Esophagus (tissue), 2 donors: Measurements from ENCODE around the gene BOK. TPM values are rescaled to one million over a fixed set of nuclear protein-coding genes. Genes with fewer than 3 reads are reported as not detected.
"Not testable (repeated sequence)": the region's sequence is repeated elsewhere in the genome, so short reads cannot be mapped to it uniquely, and the experiment has no call there.

Experiments
- H3K27ac ChIP-seq, 2 donors: one replicate each; pipeline ENCODE4 v1.5.1; 2013; ENCODE audit warnings: low read depth in 2 of 2, mild to moderate bottlenecking in 2 of 2, inconsistent platforms in 1 of 2, low read length in 1 of 2, moderate library complexity in 1 of 2
- H3K27me3 ChIP-seq, 2 donors: one replicate each; pipeline ENCODE4 v1.6.1; 2013; ENCODE audit warnings: low read length in 2 of 2, control low read depth in 1 of 2, mild to moderate bottlenecking in 1 of 2; ENCODE audit not compliant: insufficient read depth in 2 of 2, control insufficient read depth in 1 of 2
- H3K36me3 ChIP-seq, 2 donors: one replicate each; pipeline ENCODE4 v1.6.1; 2013; ENCODE audit warnings: low read length in 1 of 2; ENCODE audit not compliant: control insufficient read depth in 2 of 2, insufficient read depth in 2 of 2
- H3K4me1 ChIP-seq, 2 donors: one replicate each; pipeline ENCODE4 v1.6.1; 2013; ENCODE audit warnings: low read length in 1 of 2; ENCODE audit not compliant: control insufficient read depth in 2 of 2, insufficient read depth in 2 of 2
- H3K4me3 ChIP-seq, 2 donors: one replicate each; pipeline ENCODE4 v1.5.1; 2013; ENCODE audit warnings: low read length in 2 of 2, mild to moderate bottlenecking in 2 of 2, low read depth in 1 of 2, moderate library complexity in 1 of 2
- H3K9me3 ChIP-seq, 2 donors: one replicate each; pipeline ENCODE4 v1.6.1; 2013; ENCODE audit warnings: mild to moderate bottlenecking in 2 of 2, low read depth in 1 of 2, low read length in 1 of 2, moderate library complexity in 1 of 2; ENCODE audit not compliant: control insufficient read depth in 2 of 2, insufficient read depth in 1 of 2
- WGBS, 2 donors: extraction: QIAGEN DNeasy Blood & Tissue Kit; methylation state at CpG; one replicate each; pipeline ENCODE4 v1.1.7; 2013; 5-methylcytosine and 5-hydroxymethylcytosine counted together
- polyA plus RNA-seq, 2 donors: library from polyadenylated mRNA; stranded (reverse); fragments of 200-250 nt; gene quantifications; one replicate each; pipeline ENCODE4 v1.2.3, GENCODE V29; 2013
- donor health status: healthy with polysubstance abuse.
- donor health status: Bipolar disorder and iron deficiency.

The BOK gene
- polyA plus RNA-seq, 2 donors = 29.8 to 38.7 TPM

DNA sequence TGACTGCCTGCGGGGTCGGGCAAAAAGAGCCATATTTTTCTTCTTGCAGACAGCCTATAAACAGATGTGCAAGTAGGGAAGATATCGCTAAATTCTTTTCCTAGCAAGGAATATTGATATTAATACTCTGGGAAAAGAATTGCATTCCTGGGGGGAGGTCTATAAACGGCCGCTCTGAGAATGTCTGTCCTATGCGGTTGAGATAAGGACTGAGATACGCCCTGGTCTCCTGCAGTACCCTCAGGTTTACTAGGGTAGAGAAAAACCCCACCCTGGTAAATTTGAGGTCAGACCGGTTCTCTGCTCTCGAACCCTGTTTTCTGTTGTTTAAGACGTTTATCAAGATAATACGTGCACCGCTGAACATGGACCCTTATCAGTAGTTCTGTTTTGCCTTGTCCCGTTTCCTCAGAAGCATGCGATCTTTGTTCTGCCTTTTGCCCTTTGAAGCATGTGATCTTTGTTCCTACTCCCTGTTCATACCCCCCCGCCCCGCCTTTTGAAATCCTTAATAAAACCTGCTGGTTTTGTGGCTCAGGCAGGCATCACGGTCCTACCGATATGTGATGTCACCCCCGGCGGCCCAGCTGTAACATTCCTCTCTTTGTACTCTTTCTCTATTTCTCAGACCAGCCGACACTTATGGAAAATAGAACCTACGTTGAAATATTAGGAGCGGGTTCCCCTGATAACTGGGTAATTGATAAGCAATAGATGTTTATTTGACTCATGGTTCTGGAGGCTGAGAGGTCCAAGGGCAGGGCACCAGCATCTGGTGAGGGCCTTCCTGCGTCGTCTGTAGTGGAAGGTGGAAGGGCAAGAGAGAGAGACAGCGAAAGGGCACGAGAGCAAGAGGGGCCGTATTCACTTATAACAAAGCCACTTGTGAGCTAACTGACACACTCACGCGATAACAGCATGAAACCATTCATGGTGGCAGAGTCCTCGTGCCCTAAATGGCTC, 32.4 kb upstream of the BOK start:
- 92 to 93% methylated on average over 31 of the region's 31 CpGs for WGBS, 2 donors

DNA sequence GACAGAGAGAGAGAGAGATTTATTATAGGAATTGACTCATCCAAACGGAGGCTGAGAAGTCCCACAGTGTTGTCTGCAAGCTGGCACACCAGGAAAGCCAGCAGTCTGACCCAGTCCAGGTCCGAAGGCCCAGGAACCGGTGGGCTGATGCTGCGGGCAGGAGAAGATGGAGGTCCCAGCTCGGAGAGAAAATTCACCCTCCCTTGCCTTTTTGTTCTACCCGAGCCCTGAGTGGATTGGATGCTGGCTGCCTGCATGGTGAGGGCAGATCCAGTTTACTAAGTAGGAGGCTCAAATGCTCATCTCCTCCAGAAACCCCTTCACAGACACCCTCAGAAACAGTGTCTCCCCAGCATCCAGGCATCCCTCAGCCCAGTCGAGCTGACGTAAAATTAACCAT, 28.0 kb upstream of the BOK start:
- H3K36me3 ChIP-seq = no peaks in the 10 kb centered on the region

More for the DNA sequence above, 32.4 kb upstream of the BOK start:
- H3K27ac ChIP-seq, H3K36me3 ChIP-seq, H3K27me3 ChIP-seq, H3K9me3 ChIP-seq, H3K4me3 ChIP-seq, H3K4me1 ChIP-seq: not testable (repeated sequence)

DNA sequence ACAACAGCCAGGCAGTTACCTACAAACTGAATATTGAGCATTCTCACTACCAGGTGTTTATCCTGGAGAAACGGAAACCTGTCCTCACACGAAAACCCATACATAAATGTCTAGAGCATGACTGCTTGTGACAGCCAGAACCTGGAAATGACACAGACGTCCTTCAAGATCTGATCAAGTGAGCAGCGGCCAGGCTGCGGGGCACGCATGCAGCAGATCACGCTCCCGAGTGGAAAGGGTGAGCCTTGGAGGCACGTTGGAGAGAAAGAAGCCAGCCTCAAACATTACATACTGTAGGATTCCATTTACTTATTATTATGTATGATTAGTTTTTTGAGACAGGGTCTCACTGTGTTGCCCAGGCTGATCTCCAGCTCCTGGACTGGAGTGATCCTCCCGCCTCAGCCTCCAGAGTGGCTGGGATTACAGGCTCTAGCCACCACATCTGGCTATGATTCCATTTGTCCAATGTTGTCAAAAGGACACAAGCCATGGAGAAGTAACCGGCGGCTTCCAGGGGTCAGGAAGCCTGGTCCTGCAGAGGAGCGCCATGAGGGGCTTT, 27.3 kb upstream of the BOK start:
- Histone ChIP-seq H3K27me3 (no peaks in the 10 kb centered on the region), H3K4me3 (no peak overlapping the region), H3K27ac (no peak overlapping the region), H3K36me3 (no peaks in the 10 kb centered on the region), H3K9me3 (peaks cover 0 to 2% of the 10 kb centered on the region in 2 donors), H3K4me1 (no peaks in the 10 kb centered on the region)
- 65 to 72% methylated on average over 13 of the region's 13 CpGs for WGBS, 2 donors

More for the DNA sequence above, 28.0 kb upstream of the BOK start:
- H3K27ac ChIP-seq = no peak overlapping the region
- WGBS, 2 donors = 68 to 69% methylated on average over 8 of the region's 8 CpGs
- H3K4me1 ChIP-seq = no peaks in the 10 kb centered on the region
- H3K4me3 ChIP-seq = no peak overlapping the region
- no peaks in the 10 kb centered on the region for H3K27me3 ChIP-seq
- H3K9me3 ChIP-seq = peaks cover 0 to 2% of the 10 kb centered on the region in 2 donors

DNA sequence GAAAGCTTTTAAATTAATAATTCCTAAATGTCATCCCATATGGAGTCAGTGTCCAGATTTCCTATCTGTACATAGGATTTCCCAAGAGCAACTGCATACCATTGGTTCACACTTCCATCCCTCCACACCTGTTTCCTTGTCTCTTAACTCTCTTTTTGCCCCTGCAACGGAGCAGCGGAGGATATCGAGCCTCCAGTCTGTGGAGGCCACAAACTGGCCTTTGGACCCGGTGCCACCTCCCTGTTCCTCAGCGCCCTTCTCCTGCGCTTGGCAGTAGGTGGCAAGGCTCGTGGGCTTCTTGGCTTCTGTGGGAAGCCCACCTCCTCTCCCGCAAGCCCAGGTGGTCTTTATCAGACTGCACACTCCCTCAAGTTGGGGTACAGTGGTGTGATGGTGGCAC, 26.4 kb upstream of the BOK start:
- no peak overlapping the region for H3K27ac ChIP-seq
- H3K4me1 ChIP-seq = no peaks in the 10 kb centered on the region
- H3K9me3 ChIP-seq = no peaks in the 10 kb centered on the region
- H3K36me3 ChIP-seq = no peaks in the 10 kb centered on the region
- H3K27me3 ChIP-seq = no peaks in the 10 kb centered on the region
- H3K4me3 ChIP-seq = no peak overlapping the region
- WGBS, 2 donors = 89 to 94% methylated on average over 8 of the region's 8 CpGs

DNA sequence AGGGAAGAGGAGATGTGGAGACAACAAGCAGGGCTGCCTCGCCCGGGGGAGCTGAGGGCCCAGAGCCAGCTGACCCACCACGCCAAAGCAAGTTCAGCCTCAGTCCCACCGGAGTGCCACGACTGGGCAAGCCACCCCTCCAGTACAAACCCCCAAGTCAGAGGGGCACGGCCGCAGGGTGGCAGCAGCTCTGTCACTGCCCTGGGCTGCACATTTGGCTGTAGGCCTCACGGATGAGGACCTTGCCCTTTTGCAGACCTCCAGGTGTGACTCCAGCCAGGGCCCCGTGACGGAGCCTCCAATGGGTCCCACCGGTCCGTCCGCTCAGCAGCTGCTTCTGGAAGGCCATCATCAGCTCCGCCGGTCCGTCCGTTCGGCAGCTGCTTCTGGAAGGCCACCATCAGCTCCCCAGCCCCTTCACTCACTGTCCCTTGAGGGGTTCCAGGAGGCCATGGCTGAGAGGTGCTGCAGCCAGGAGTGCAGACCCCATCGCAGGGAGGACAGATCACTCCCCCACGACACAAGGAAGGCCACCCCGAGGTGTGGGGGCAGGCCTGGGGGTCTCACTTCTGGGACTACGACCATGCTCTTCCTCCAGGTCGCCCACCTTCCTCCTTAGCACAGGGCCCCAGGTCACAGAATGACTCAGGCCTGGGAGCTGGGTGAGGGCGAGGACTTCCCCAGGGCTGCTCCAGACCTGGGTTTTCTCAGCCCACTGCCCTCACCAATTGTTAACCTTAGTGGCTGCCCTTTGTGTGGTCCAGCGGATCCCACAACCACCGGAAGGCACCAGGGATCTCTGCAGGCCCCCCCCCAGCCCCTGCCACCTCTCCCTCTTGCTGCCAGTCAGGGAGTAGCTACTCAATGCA, 25.6 kb upstream of the BOK start:
- H3K36me3 ChIP-seq = no peaks in the 10 kb centered on the region
- no peaks in the 10 kb centered on the region for H3K4me1 ChIP-seq
- 87% methylated on average over 26 of the region's 26 CpGs for WGBS, 2 donors
- H3K27ac ChIP-seq = no peak overlapping the region
- H3K4me3 ChIP-seq = no peak overlapping the region
- no peaks in the 10 kb centered on the region for H3K27me3 ChIP-seq
- no peaks in the 10 kb centered on the region for H3K9me3 ChIP-seq

DNA sequence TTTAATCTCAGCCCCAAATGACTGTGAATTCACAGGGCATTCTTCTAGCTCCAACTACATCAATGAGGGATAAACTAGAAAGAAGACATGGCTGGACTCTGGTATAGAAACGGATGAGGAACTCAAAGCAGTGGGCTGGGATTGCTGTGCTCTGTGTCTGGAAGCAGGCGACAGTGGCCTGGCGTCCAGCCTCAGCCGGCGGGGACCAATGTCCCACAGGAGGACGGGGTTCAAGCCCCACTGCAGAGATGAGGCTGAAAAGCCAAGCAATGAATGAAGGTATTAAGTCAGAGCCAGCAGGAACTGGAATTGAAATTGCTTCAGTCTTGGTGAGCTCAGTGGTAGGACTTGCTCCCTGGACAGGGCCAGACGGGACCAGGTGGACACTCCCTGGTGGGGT, 24.3 kb upstream of the BOK start:
- Histone ChIP-seq H3K27ac (no peak overlapping the region), H3K4me1 (no peaks in the 10 kb centered on the region)
- 83% methylated on average over 7 of the region's 7 CpGs for WGBS, 2 donors

DNA sequence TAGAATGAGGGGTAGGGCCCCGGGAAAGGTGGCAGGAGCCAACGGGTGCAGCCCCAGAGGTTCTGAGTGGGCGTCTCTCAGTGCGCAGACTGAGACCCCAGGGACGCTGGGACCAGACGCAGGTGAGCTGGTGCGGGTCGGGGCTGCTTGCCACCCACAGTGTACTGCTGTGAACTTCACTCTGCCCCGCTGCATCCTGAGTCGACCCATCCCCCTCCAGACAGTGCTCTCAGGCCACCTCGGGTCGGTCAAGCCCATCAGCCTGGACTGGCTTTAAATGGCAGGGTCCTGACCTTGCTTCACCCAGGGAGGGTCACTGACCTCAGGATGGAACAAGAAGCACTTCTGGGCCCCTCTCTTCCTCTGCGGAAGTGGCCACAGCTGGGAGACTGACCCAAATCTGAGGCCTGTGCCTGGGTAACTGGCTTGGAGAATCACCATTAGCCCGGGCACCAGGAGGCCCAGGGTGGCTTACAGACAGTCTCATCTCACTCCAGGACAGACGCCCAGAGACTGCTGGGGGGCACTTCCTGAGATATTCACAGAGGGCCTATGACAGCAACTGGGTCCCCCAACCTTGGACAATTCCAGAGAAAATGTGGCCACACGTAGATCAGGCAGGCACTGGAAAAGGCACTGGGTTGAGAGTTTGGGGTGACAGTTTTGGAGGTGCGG, 23.7 kb upstream of the BOK start:
- Histone ChIP-seq H3K36me3 (no peaks in the 10 kb centered on the region), H3K4me3 (no peak overlapping the region), H3K4me1 (no peaks in the 10 kb centered on the region), H3K27ac (no peak overlapping the region), H3K27me3 (no peaks in the 10 kb centered on the region), H3K9me3 (no peaks in the 10 kb centered on the region)
- 82 to 85% methylated on average over 17 of the region's 17 CpGs for WGBS, 2 donors

More for the DNA sequence above, 24.3 kb upstream of the BOK start:
- Histone ChIP-seq H3K27me3 (no peaks in the 10 kb centered on the region), H3K4me3 (no peak overlapping the region), H3K9me3 (no peaks in the 10 kb centered on the region), H3K36me3 (no peaks in the 10 kb centered on the region)

DNA sequence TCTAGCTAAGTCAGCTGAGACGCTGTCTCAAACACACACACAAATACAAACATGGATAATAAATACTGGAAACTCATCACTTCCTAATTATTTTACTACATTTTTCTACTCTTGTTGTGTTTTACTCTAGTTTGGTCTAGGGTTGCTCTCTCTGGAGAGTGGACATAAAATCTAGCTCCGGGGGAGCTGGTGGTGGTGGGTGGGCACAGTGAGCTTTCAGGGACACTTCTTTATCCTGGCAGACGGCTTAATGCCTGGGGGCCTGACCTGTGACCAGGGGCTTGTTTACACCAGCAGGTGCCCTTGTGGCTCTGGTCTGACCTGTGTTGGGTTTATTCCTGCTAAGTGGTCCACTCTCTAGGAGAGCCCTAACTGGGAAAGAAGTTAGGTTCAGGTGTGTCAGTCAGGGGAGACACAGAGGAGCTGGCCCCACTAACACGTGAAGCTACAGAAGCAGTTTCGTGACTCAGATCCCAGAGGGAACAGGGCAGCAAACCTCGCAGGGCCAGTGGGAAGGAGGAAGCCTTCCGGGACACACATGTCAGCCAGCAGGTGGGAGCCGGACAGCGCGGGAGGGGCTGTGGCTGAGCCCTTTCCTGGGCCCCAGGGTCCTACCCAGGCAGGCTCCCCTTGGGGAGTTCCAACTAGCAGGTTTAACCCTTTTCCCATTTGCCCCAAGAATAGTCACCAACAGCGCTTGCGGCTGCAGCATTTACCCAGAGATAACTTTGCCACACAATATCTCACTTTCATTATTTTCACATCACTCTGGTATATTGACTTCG, 22.5 kb upstream of the BOK start:
- 51 to 57% methylated on average over 13 of the region's 13 CpGs for WGBS, 2 donors
- Histone ChIP-seq H3K27me3 (no peaks in the 10 kb centered on the region), H3K9me3 (no peaks in the 10 kb centered on the region)

More for the DNA sequence above, 22.5 kb upstream of the BOK start:
- no peak overlapping the region for H3K4me3 ChIP-seq
- no peak overlapping the region for H3K27ac ChIP-seq
- peaks cover 3 to 4% of the 10 kb centered on the region in 2 donors for H3K4me1 ChIP-seq
- no peaks in the 10 kb centered on the region for H3K36me3 ChIP-seq
